ENCODE data around the gene LCN15.
"Not testable (repeated sequence)": the region's sequence is repeated elsewhere in the genome, so short reads cannot be mapped to it uniquely, and the experiment has no call there.

The LCN15 gene

GRCh38 chr9:136721339-136722092 lies 42.8 kb downstream of the LCN15 start:
- Mint-ChIP-seq H3K27me3 (no peaks in the 10 kb centered on the region), H3K4me1 (ENCODE audit: low read depth) (peaks cover 29% of the 10 kb centered on the region), H3K9me3 (no peaks in the 10 kb centered on the region), H3K36me3 (ENCODE audit: low read depth) (peaks cover 33% of the 10 kb centered on the region), H3K27ac (peak overlapping the region; percentile 49), H3K4me3 (no peak overlapping the region)

GRCh38 chr9:136720898-136721338 lies 43.4 kb downstream of the LCN15 start:
- H3K4me3 Mint-ChIP-seq, result no peak overlapping the region
- H3K36me3 Mint-ChIP-seq (ENCODE audit: low read depth), result peaks cover 27% of the 10 kb centered on the region
- no peaks in the 10 kb centered on the region for H3K9me3 Mint-ChIP-seq
- H3K27ac Mint-ChIP-seq, result peak overlapping the region; percentile 49
- peaks cover 1% of the 10 kb centered on the region for H3K27me3 Mint-ChIP-seq
- peaks cover 23% of the 10 kb centered on the region for H3K4me1 Mint-ChIP-seq (ENCODE audit: low read depth)

GRCh38 chr9:136720251-136720897 lies 43.9 kb downstream of the LCN15 start:
- peaks cover 21% of the 10 kb centered on the region for H3K36me3 Mint-ChIP-seq (ENCODE audit: low read depth)

GRCh38 chr9:136719195-136719880 lies 45.0 kb downstream of the LCN15 start:
- Mint-ChIP-seq H3K27me3 (peaks cover 6% of the 10 kb centered on the region), H3K4me1 (ENCODE audit: low read depth) (peaks cover 10% of the 10 kb centered on the region), H3K4me3 (no peak overlapping the region), H3K36me3 (ENCODE audit: low read depth) (peaks cover 13% of the 10 kb centered on the region), H3K27ac (no peak overlapping the region), H3K9me3 (no peaks in the 10 kb centered on the region)

More at GRCh38 chr9:136720251-136720897, 43.9 kb downstream of the LCN15 start:
- H3K27me3 Mint-ChIP-seq, result peaks cover 5% of the 10 kb centered on the region
- H3K4me1 Mint-ChIP-seq (ENCODE audit: low read depth), result peaks cover 17% of the 10 kb centered on the region
- H3K4me3 Mint-ChIP-seq, result no peak overlapping the region
- H3K27ac Mint-ChIP-seq, result no peak overlapping the region
- no peaks in the 10 kb centered on the region for H3K9me3 Mint-ChIP-seq

GRCh38 chr9:136718345-136719194 lies 45.7 kb downstream of the LCN15 start:
- Mint-ChIP-seq H3K4me1 (ENCODE audit: low read depth) (peaks cover 4% of the 10 kb centered on the region), H3K9me3 (no peaks in the 10 kb centered on the region), H3K4me3 (no peak overlapping the region), H3K36me3 (ENCODE audit: low read depth) (peaks cover 6% of the 10 kb centered on the region), H3K27ac (no peak overlapping the region), H3K27me3 (peaks cover 12% of the 10 kb centered on the region)

GRCh38 chr9:136717399-136717798 lies 46.9 kb downstream of the LCN15 start:
- Mint-ChIP-seq H3K27me3 (peaks cover 15% of the 10 kb centered on the region), H3K4me3 (no peak overlapping the region), H3K4me1 (ENCODE audit: low read depth) (peaks cover 3% of the 10 kb centered on the region), H3K9me3 (no peaks in the 10 kb centered on the region), H3K27ac (no peak overlapping the region), H3K36me3 (ENCODE audit: low read depth) (peaks cover 4% of the 10 kb centered on the region)

- no peaks in the 10 kb centered on the region for H3K9me3 Mint-ChIP-seq
- H3K4me1 Mint-ChIP-seq (ENCODE audit: low read depth), result no peaks in the 10 kb centered on the region
- no peak overlapping the region for H3K27ac Mint-ChIP-seq
- H3K27me3 Mint-ChIP-seq, result peaks cover 31% of the 10 kb centered on the region
- no peaks in the 10 kb centered on the region for H3K36me3 Mint-ChIP-seq (ENCODE audit: low read depth)
- no peak overlapping the region for H3K4me3 Mint-ChIP-seq
Measured at GRCh38 chr9:136714893-136715274, 49.4 kb downstream of the LCN15 start.

GRCh38 chr9:136714096-136714892 lies 50.0 kb downstream of the LCN15 start:
- no peaks in the 10 kb centered on the region for H3K4me1 Mint-ChIP-seq (ENCODE audit: low read depth)

GRCh38 chr9:136713550-136713949 lies 50.8 kb downstream of the LCN15 start:
- Mint-ChIP-seq H3K27me3 (peaks cover 31% of the 10 kb centered on the region), H3K36me3 (ENCODE audit: low read depth) (no peaks in the 10 kb centered on the region), H3K4me1 (ENCODE audit: low read depth) (no peaks in the 10 kb centered on the region), H3K27ac (no peak overlapping the region), H3K9me3 (no peaks in the 10 kb centered on the region), H3K4me3 (no peak overlapping the region)

More at GRCh38 chr9:136714096-136714892, 50.0 kb downstream of the LCN15 start:
- H3K27me3 Mint-ChIP-seq, result peaks cover 31% of the 10 kb centered on the region
- H3K9me3 Mint-ChIP-seq, result no peaks in the 10 kb centered on the region
- no peaks in the 10 kb centered on the region for H3K36me3 Mint-ChIP-seq (ENCODE audit: low read depth)
- H3K27ac Mint-ChIP-seq, result no peak overlapping the region
- no peak overlapping the region for H3K4me3 Mint-ChIP-seq

- Mint-ChIP-seq H3K4me1 (ENCODE audit: low read depth) (no peaks in the 10 kb centered on the region), H3K27ac (no peak overlapping the region), H3K27me3 (peaks cover 31% of the 10 kb centered on the region), H3K9me3 (no peaks in the 10 kb centered on the region), H3K4me3 (no peak overlapping the region), H3K36me3 (ENCODE audit: low read depth) (no peaks in the 10 kb centered on the region)
Measured at GRCh38 chr9:136712690-136713544, 51.4 kb downstream of the LCN15 start.

- Mint-ChIP-seq H3K4me3 (peak within 1 kb of the TSS; percentile 48), H3K27me3 (peaks cover 31% of the 10 kb centered on the region), H3K36me3 (ENCODE audit: low read depth) (no peaks in the 10 kb centered on the region), H3K27ac (no peak within 1 kb of the TSS), H3K9me3 (no peaks in the 10 kb centered on the region), H3K4me1 (ENCODE audit: low read depth) (no peaks in the 10 kb centered on the region)
Measured at GRCh38 chr9:136711751-136712689, 52.3 kb downstream of the LCN15 start, which contains the start of gene DIPK1B. DIPK1B (plus strand) TSS chr9:136712572; CDS start chr9:136712666, 94 bp downstream.

- H3K4me3 Mint-ChIP-seq, result peak overlapping the region; percentile 48
- not testable (repeated sequence) for H3K4me1 Mint-ChIP-seq (ENCODE audit: low read depth); H3K27ac Mint-ChIP-seq; H3K9me3 Mint-ChIP-seq; H3K36me3 Mint-ChIP-seq (ENCODE audit: low read depth)
- peaks cover 31% of the 10 kb centered on the region for H3K27me3 Mint-ChIP-seq
Measured at GRCh38 chr9:136711219-136711648, 53.1 kb downstream of the LCN15 start.

All from stimulated activated naive CD8-positive, alpha-beta T cell treated with anti-CD3 and anti-CD28 coated beads, Interleukin-15, Interleukin-2, amounts not matched to agents 100 ng/mL and 50 ng/mL, for 24 hours (primary cell).